H1 (cell line): ENCODE measurements around the gene SEL1L3.

Experiments
- EP300 ChIP-seq, 2 experiments: IDR thresholded peaks; 1 replicate in 1 of 2; 2 replicates in 1 of 2; pipeline ENCODE4 v1.6.1; 2011 to 2012; ENCODE audit warnings: low read depth in 2 of 2, low read length in 2 of 2, mild to moderate bottlenecking in 2 of 2, borderline replicate concordance in 1 of 2, inconsistent platforms in 1 of 2, moderate library complexity in 1 of 2
- HDAC2 ChIP-seq, 2 experiments: fragments of 300-600 bp in 1 of 2; sonication (generic) in 1 of 2; IDR thresholded peaks; 2 replicates each; pipeline ENCODE4 v1.6.1; 2011 to 2012; ENCODE audit warnings: low read depth in 2 of 2, low read length in 2 of 2, mild to moderate bottlenecking in 2 of 2, moderate library complexity in 2 of 2, borderline replicate concordance in 1 of 2, inconsistent platforms in 1 of 2
- POLR2A ChIP-seq, 2 experiments: IDR thresholded peaks; 1 replicate in 1 of 2; 2 replicates in 1 of 2; pipeline ENCODE4 v1.6.1; 2011; ENCODE audit warnings: low read depth in 2 of 2, low read length in 2 of 2, mild to moderate bottlenecking in 2 of 2; ENCODE audit errors: control extremely low read depth in 1 of 2
- SIX5 ChIP-seq: IDR thresholded peaks from 2 replicates; pipeline ENCODE4 v1.6.1; 2011; ENCODE audit warnings: mild to moderate bottlenecking, low read depth, low read length
- YY1 ChIP-seq: IDR thresholded peaks from 2 replicates; pipeline ENCODE4 v1.6.1; 2011; ENCODE audit warnings: low read depth, mild to moderate bottlenecking, low read length
- TF ChIP-seq, protein P1 (sequence below), 3 experiments: IDR thresholded peaks; 1 replicate in 2 of 3; 2 replicates in 1 of 3; pipeline versions ENCODE4 v1.5.1 to v1.6.1; 2011; ENCODE audit warnings: low read length in 3 of 3, mild to moderate bottlenecking in 3 of 3, inconsistent platforms in 2 of 3, low read depth in 1 of 3, moderate library complexity in 1 of 3; ENCODE audit not compliant: insufficient read depth in 1 of 3; ENCODE audit errors: control extremely low read depth in 1 of 3
- TF ChIP-seq, protein P2 (sequence below): IDR thresholded peaks from 2 replicates; pipeline ENCODE4 v1.6.1; 2012; ENCODE audit warnings: inconsistent platforms
- TF ChIP-seq, protein P3 (sequence below): IDR thresholded peaks from 2 replicates; pipeline ENCODE4 v1.6.1; 2012; ENCODE audit warnings: low read length, inconsistent platforms

DNA sequence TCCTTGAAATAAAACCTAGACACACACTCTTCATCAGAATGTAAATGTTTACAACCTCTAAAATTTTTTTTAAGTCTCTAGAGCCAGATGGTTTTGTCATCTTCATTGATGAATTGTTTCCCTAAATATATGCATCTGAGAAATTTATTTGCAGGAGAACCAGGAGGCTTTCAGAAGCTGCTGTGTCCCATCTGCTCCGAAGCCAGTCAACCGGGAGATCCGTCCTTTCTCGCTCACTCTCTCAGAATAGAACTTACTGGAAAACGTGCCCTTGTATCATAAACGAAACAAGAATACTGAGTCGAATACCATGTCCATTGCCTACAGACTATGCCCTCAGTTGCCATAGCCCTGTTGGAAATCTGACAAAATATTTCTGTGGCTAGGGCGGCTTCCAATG, 103.7 kb downstream of the SEL1L3 start:
- TF ChIP-seq, protein P1, sequence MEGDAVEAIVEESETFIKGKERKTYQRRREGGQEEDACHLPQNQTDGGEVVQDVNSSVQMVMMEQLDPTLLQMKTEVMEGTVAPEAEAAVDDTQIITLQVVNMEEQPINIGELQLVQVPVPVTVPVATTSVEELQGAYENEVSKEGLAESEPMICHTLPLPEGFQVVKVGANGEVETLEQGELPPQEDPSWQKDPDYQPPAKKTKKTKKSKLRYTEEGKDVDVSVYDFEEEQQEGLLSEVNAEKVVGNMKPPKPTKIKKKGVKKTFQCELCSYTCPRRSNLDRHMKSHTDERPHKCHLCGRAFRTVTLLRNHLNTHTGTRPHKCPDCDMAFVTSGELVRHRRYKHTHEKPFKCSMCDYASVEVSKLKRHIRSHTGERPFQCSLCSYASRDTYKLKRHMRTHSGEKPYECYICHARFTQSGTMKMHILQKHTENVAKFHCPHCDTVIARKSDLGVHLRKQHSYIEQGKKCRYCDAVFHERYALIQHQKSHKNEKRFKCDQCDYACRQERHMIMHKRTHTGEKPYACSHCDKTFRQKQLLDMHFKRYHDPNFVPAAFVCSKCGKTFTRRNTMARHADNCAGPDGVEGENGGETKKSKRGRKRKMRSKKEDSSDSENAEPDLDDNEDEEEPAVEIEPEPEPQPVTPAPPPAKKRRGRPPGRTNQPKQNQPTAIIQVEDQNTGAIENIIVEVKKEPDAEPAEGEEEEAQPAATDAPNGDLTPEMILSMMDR (IDR thresholded peaks at IDR 0.05; ENCODE audit: control extremely low read depth in 1 of 3, insufficient read depth in 1 of 3, low read depth in 1 of 3, low read length in 3 of 3) = no peak
- TF ChIP-seq, protein P2, sequence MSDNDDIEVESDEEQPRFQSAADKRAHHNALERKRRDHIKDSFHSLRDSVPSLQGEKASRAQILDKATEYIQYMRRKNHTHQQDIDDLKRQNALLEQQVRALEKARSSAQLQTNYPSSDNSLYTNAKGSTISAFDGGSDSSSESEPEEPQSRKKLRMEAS = no peak
- TF ChIP-seq HDAC2 (IDR thresholded peaks at IDR 0.05; ENCODE audit: borderline replicate concordance in 1 of 2, low read depth in 2 of 2, low read length in 2 of 2) (no peak), SIX5 (no peak), YY1 (no peak), EP300 (IDR thresholded peaks at IDR 0.05; ENCODE audit: borderline replicate concordance in 1 of 2, low read depth in 2 of 2, low read length in 2 of 2) (no peak), POLR2A (IDR thresholded peaks at IDR 0.05; ENCODE audit: control extremely low read depth in 1 of 2, low read depth in 2 of 2, low read length in 2 of 2) (no peak)
- TF ChIP-seq, protein P3, sequence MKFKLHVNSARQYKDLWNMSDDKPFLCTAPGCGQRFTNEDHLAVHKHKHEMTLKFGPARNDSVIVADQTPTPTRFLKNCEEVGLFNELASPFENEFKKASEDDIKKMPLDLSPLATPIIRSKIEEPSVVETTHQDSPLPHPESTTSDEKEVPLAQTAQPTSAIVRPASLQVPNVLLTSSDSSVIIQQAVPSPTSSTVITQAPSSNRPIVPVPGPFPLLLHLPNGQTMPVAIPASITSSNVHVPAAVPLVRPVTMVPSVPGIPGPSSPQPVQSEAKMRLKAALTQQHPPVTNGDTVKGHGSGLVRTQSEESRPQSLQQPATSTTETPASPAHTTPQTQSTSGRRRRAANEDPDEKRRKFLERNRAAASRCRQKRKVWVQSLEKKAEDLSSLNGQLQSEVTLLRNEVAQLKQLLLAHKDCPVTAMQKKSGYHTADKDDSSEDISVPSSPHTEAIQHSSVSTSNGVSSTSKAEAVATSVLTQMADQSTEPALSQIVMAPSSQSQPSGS = no peak
